HT1080 (cell line): ENCODE data around the gene SMAD3. TPM values are rescaled to one million over a fixed set of nuclear protein-coding genes. Genes with fewer than 3 reads are reported as not detected.

ENCODE experiments used
- DNase-seq: peaks from one replicate; pipeline ENCODE4 v3.0.0-alpha.2; 2015; ENCODE audit warnings: low read depth
- total RNA-seq: library from RNA; depleted of rRNA; stranded (reverse); fragments of >200 nt; shearing (Covaris generic); gene quantifications from 2 replicates; pipeline ENCODE4 v1.2.3, GENCODE V29; 2014

SMAD3 gene
- total RNA-seq, 1 experiment from 2014 or later = 39.2 TPM

GRCh38 chr15:67035886-67036285 lies 29.5 kb upstream of the SMAD3 start:
- DNase-seq = no peak

GRCh38 chr15:67036775-67037555 lies 28.4 kb upstream of the SMAD3 start:
- DNase-seq = no peak

- no peak for DNase-seq
These were observed 27.7 kb upstream of the SMAD3 start for GRCh38 chr15:67037694-67038093.

- no peak for DNase-seq
These were observed 26.7 kb upstream of the SMAD3 start for GRCh38 chr15:67038736-67039135.

- DNase-seq = no peak
These were observed 25.9 kb upstream of the SMAD3 start for GRCh38 chr15:67039384-67040075.

- DNase-seq = no peak
These were observed 25.1 kb upstream of the SMAD3 start for GRCh38 chr15:67040277-67040676.

GRCh38 chr15:67042551-67043142 lies 22.8 kb upstream of the SMAD3 start:
- peak; percentile 58 for DNase-seq

GRCh38 chr15:67043939-67044771 lies 21.2 kb upstream of the SMAD3 start:
- peak; percentile 92 for DNase-seq

- DNase-seq = no peak
These were observed 18.2 kb upstream of the SMAD3 start for GRCh38 chr15:67047149-67047661.

- DNase-seq = peak; percentile 76
These were observed 16.8 kb upstream of the SMAD3 start for GRCh38 chr15:67048281-67049279.

GRCh38 chr15:67049351-67050044 lies 15.9 kb upstream of the SMAD3 start:
- DNase-seq = peak; percentile 87

GRCh38 chr15:67050062-67050461 lies 15.3 kb upstream of the SMAD3 start:
- DNase-seq = no peak

GRCh38 chr15:67050522-67051087 lies 14.8 kb upstream of the SMAD3 start:
- DNase-seq = no peak

- no peak for DNase-seq
These were observed 14.0 kb upstream of the SMAD3 start for GRCh38 chr15:67051088-67052045.

- no peak for DNase-seq
These were observed 10.7 kb upstream of the SMAD3 start for GRCh38 chr15:67054676-67055075.

- DNase-seq = no peak
These were observed 6.3 kb upstream of the SMAD3 start for GRCh38 chr15:67059127-67059553.

- no peak for DNase-seq
These were observed 3.5 kb upstream of the SMAD3 start for GRCh38 chr15:67061811-67062368.
